ENCODE measurements around the gene MED20.

- TF ChIP-seq CTCF (IDR thresholded peaks at IDR 0.05 in 8 of 11, conservative IDR thresholded peaks at IDR 0.05 in 3 of 11) (no peak), POLR2A (IDR thresholded peaks at IDR 0.05) (no peak)
Measured at GRCh38 chr6:41938590-41939175, 17.7 kb upstream of the MED20 start.
